HG03196 (cell line): Measurements from ENCODE around the gene CLEC16A.

Experiments
- ATAC-seq: cut with Tn5 transposase; IDR thresholded peaks from one replicate; pipeline ENCODE4 v1.9.1; 2021; ENCODE audit not compliant: unreplicated experiment

The CLEC16A gene

DNA sequence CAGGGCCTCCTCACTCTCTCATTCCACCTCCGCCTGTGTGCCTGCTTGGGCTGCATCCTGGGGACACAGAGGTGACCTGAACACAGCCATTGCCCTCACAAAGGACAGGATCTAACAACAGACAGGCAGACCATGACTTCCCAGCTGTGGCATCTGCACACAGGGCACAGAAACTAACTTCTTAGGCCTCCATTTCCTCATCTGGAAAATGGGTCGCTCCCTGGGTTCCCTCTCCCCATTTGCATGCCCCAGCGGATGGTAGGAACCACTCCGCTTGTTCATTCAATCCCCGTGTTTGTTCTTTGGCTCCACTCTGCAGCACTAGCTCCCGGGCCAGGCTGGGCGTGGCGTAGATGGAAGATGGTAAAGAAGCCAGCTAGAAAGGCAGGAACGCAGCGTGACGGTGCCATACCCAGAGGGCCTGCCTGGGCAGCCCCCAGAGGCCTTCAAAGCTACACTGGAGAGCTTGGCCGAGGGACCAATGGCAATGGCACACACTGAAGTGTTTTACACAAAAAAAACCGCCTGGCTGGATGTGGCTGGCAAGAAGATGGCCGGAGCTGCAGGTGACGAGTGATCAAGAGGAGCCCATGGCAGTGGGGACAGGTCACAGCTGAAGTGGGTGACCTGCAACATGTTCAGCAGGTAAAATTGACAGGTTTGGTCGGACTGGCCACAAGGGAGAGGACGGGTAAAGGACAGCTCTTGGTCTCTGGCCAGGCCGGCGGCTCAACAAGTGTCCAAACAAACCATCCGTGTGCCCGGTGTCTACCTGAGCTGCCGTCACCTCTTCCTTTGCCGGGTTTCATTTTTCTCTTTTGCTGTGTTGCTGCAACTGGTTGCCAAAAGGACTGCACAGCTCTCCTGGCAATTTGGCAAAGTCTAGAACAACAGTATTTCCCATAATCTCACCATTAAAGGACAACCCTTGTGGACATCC lies 244.7 kb downstream of the CLEC16A start:
- no peak for ATAC-seq

DNA sequence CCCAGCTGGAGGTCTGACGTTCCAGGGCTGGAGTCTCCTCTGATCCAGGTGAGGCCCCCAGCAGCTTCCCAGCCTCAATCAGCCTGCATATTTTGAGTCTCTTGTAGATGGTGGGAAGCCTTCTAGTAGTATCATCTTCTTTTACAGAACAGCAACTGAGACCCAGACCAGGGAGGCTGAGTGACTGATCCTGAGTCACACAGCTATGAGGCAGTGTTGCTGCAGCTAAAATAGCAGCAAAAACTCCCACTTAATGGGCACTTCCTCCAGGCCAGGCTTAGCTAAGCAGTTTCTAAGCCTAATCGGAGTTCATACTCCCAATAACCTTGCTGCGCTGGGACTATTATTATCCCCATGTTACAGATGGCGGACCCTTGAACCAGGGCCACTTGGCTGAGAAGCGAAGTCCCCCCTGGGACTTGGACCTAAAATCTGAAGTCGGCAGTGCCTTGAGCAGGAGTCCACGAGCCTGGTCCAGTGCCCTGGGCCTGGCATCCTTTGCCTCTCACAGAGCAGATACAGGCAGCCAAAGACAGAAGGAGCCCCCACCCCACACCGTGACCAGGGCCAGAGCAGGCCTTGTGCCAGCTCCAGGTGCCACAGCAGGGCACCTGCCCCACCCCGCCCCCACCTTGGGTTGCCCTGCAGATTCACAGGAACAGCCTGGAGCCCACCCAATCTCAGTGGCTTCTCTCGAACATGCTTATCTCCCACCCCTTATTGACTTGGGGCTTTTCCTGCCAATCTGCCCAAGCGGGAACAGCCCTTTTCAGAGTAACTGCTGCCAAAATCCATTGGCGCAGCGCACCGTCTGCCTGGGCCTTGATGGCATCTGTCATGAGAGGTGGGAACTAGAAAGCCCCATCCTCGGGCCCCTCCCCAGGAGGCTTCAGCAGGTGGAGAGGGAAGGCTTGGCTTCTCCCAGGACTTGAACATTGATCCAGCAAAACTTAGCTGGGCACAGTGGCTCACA lies 246.5 kb downstream of the CLEC16A start:
- no peak for ATAC-seq

DNA sequence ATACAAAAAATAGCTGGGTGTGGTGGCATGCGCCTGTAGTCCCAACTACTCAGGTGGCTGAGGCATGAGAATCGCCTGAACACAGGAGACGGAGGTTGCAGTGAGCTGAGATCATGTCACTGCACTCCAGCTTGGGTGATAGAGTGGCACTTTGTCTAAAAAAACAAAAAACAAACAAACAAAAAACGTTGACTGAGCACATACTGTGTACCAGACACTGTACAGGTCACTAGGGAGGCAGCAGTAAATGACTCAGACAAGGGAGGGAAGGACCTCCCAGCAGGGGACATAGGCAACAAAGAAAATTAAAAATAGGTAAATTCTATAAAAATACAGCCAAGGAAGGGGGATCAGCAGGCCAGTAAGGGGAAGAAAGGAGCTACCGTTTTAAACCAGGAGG lies 247.3 kb downstream of the CLEC16A start:
- ATAC-seq = no peak

DNA sequence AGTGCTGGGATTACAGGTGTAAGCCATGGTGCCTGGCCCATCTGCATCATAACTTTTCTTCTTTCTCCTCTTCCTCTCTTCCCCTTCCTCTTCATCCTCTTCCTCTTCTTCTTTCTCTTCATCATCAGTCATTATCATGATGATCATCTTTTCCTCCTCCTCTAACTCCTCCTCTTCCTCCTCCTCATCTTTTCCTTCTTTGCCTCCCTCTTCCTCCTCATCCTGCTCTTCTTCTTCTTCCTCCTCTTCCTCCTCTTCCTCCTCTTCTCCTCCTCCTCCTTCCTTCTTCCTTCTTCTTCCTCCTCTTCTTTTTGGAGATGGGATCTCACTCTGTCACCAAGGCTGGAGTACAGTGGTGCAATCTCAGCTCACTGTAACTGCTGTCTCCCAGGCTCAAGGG lies 249.1 kb downstream of the CLEC16A start:
- ATAC-seq = no peak

DNA sequence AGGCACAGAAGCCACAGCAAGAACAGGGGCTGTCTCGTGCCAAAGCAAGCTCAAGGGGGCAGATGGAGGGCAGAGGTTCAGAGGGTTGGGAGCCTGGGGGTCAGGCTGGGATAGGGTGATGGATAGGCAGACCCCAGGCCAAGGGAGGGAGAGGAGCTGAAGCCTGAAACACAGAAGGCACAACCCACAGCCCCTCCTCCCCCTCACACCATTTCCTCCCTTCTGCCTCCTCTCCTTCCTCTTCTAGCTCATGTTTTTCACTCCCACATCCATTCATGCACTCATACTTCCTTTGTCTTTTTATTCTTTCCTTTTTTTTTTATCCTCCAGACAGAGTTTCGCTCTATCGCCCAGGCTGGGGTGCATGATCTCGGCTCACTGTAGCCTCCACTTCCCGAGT lies 250.5 kb downstream of the CLEC16A start:
- no peak for ATAC-seq

DNA sequence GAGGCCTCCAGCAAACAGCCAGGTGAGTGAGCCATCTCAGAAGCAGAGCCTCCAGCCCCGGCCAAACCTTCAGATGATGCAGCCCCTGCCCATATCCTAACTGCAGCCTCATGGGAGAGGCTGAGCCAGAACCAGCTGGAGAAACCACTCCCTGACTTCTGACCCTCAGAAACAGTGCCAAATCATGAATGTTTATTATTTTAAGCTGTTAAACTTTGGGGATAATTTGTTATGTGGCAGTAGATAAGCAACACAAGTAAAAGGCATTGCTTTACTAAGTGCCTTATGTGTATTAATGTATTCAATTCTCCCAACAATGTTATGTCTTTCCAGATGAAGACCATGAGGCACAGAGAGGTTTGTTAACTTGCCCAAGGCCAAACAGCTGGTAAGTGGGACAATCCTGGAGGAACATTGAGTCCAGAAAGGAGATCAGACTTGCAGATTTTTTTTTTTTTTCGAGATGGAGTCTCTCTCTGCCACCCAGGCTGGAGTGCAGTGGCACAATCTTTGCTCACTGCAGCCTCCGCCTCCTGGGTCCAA lies 252.0 kb downstream of the CLEC16A start:
- no peak for ATAC-seq

DNA sequence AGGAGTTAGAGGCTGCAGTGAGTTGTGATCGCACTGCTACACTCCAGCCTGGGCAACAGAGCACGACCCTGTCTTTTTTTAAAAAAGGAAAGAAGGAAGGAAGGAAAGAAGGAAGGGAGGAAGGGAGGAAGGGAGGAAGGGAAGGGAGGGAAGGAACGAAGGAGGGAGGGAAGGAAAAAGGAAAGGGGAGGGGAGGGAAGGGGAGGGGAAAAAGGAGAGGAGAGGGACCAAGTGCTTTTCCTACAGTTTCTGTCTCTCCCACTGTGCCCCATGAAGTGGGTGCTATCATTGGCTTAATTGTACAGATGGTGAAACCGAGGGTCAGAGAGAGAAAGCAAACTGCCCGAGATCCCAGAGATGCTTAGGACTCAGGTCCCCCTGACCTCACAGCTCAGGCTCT lies 254.0 kb downstream of the CLEC16A start:
- no peak for ATAC-seq

DNA sequence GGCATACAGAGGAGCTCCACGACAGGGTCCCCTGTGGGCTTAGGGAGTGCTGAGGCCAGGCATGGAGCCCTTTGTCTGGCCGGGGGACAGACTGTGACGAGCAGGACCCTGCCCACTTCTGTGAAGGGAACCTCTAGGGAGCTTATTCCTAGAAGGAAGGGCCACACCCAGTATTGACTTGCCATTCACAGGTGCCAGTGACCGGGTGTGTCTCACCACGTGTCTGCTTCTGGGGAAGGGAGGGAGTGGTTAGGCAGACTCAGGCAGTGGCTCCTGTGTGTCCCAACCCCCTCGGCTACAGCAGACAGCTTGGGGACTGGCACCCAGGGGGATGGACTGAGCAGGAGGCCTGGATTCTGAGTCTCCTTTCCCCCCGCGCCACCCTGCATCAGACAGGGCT lies 254.5 kb downstream of the CLEC16A start:
- ATAC-seq = no peak

DNA sequence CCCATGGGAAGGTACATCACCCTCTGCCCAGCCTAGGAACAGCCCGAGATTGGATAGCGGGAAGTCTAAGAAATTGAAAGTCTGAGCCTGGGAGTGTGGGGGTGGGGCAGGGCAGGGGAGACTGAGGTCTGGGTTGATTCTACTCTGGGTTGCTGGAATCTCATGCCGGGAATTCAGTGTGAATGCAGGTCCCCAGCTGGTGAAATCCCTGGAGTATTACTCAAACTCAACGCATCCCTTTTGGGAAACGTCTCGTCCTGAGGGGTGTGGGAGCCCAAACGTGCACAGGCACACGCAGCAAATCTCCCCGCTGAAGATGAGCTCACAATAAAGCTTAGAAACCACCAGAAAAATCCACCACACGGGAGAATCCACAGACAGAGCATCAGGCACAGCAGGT lies 256.2 kb downstream of the CLEC16A start:
- ATAC-seq = no peak

DNA sequence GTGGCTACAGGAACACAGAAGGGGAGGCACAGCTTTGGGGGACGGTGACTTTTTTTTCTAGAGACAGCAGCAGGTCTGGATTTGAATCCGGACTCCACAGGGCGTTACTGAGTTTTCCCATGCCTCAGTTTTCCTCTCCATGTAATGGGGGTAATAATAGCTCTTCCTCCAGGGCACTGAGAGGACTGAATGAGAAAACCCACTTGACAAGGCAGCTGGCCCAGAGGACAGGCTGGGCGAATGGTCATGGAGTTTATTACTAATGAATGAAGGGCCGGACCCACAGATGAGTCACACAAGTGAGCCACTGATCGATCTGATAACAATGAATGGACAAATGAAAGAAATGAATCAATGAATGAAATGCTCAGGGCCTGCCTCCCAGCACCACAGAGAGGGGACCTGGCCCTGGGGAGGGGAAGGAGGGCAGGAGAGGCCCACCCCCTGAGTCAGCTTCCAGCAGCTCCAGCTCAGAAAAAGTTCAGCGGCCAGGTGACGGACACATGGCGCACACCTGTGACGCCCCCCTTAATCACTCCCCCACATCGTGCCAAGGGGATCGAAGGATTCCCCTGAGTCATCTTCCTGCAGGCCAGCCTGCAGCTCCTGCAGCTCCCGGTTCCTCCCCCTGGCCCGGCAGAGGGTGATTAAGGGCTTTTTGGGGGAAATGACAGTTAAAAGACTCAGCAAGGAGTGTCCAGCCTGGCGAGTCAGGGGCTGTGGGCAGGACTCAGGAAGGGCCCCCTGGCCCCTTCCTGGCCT lies 257.3 kb downstream of the CLEC16A start:
- ATAC-seq = no peak

DNA sequence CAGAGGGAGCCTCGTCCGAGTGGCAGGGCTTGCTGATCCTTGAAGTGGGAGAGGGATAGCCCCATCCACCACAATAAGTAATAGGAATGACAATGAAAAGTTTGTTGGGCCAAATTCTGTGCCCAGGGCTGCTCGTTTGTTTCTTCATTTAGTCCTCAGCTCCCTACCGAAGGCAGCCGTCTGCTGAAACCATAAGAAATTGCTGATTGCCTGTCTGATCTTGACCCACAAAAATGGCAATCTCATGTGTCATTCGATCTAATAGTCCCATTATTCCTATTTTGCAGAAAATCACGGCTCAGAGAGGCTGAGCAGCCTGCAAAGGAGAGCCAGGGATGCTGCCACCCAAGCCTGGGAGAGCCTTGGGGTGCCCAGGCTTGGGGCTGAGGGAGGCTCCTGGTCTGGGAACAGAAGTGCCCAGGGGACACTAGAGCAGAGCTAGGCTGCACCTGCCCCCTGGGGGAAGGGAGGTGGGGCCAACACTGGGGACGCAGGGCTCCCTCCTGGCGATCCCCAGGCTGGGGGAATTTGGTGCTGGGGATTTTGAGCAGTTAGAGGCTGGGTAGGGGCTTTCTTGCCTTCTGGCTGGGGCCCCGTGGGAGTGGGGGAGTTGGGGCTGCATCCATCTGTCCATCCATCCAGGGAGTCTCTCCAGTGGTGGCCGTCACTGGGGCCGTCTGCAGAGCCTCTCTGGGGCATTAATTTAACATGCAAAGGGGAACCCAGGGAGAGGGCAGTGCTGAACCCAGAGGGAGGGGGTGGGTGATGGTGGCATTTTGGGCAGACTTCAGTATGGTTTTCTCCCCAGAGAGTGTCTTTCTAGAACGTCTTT lies 258.1 kb downstream of the CLEC16A start:
- peak; percentile 34 for ATAC-seq

DNA sequence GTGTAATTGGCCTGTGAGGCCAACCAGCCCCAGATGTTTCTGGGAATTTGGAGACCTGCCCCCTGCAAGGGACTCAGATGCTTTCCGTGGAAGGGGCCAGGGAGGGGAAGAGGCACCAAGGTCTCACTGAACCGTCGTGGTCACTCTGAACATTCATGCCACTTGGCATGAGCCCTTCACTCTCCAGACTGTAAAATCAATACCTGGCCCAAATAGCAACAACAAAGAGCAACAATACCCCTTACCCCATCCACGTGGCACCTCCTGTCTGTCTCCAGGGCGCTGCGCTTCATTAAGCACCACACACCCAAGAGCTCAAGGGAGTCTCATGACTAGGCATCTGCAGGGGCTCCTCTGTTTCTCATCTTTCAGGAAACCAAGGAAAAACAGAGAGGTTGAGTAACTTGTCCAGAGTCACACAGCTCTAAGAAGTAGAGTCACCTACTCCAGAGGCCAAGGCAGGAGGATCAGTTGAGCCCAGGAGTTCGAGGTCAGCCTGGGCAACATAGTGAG lies 258.8 kb downstream of the CLEC16A start:
- no peak for ATAC-seq

DNA sequence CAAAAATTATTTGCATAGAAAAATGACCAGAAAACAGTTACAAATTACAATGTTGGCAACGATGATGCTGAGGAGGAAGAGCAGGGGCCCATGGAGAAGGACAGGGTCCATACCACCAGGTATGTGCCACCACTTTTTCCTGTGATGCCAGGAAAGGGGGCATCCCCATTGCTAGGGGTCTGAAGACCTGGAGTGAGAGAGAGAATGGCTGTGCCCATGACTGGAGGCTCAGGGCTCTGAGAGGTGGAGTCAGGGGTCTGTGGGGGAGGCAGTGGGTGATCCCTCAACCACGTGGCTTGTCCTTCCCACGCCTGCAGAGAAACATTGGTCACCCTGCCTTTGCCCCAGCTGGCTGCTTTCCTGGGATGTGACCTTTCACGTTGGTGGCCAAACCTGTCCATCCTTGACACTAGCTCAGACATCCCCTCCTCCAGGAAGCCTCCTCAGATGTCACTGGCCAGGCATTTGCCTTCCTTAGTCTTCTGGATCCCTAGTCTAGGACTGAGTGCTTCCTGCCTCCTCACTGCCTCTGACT lies 260.2 kb downstream of the CLEC16A start:
- ATAC-seq = no peak

DNA sequence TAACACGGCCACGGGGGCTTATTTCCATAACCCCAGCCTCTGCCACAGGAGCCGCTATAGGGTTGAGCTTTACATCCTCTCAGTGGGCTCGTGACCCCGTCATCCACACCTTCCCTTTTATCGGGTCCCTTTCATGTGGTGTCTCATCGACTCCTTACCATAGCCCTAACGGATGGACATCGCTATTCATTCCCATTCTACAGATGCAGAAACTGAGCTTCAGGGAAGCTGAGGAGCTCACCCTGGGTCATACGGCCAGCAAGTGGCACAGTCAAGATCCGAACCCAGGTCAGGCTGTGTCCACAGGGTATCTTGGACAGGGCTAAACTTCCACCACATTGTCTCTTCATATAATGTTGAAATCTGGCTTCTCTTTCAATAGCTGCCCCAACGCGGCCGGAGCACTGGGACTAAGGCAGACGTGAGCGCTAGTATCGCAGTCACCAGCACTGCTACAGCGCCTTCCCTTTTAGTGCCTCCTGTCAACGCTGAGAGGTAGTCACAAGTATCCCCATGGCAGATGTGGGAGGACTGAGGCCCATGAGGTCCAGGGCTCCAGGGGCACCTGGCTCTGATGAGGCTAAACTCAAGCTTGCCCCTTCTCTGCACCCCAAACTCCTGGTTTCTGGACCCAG lies 260.8 kb downstream of the CLEC16A start:
- no peak for ATAC-seq

DNA sequence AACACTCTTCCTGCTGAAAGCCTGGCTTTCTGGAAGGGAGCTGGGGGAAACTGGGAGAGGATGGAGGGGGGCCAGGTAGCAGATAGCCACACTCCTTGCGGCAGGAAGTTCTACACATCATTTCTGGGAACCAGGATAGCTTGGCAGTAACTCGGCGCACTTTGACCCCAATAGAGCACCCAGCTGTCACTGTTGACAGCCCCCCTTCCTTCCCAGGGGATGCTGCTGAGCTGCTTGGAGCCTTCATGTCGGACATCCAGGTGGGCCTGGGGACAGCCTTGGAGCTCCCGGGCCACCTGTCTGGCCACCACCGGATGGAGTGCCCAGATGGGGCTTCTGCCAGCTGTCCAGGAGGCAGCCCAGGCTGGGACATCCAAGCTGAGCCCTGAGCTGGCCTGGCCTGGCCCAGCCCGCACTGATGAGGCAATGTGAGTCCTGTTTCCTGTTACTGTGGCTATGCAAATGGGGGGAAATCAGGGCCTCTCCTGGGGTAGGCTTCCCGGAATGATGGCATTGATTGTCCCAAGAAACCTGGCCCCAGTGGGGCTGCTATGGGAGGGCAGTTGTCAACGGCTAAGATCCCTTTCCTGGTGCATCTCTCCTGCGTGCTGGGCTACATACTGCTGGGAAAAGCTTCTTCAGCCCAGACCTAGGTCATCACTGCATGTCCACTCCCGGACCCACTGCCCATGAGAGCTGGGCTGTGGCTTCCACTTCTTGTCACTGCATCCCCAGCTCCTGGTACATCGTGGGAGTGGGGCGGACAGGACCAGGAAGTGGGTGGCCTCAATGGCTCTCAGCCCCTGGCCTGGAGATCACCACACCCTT lies 261.6 kb downstream of the CLEC16A start:
- ATAC-seq = no peak

DNA sequence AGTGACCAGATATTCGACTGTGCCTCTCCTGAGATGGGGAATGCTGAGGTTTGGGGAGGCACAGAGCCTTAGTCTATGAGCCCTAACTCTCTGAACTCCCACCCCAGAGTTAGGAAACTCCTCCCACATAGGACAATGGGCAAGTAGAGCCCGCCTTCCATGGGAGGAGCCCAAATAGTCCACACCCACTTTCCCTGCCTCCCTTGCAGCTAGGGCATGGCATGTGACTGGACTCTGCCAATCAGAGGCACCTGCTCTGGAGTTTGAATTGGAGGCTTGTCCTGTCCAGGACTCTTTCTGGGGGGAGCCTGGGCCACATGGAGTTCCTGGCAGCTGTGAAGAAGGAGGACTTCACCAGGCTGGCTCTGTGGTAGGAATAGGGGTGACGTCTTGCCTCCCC lies 263.3 kb downstream of the CLEC16A start:
- no peak for ATAC-seq

DNA sequence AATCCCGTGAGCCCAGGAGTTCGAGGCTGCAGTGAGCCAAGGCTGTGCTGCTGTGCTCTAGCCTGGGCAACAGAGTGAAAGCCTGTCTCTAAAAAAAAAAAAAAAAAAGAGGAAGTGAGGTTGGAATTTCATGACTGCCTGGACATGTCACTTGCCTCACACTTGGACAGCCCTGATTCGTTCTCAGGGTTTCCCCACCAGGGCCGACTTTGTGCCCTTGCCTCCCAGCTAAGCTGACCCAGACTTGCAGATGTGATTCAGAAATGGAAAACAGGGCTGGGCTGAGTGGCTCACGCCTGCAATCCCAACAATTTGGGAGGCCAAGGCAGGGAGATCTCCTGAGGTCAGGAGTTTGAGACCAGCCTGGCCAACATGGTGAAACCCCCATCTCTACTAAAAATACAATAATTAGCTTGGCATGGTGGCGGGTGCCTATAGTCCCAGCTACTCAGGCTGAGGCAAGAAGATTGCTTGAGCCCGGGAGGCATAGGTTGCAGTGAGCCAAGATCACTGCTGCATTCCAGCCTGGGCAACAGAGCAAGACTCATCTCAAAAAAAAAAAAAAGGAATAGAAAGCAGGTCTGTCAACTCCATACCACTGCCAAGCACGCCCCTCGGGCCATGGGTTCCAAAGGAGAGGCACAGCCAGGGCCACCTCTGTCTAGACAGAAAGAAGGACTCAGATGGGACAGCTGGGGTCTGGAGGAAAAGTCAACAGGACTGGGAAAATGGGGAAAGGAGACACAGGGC lies 264.7 kb downstream of the CLEC16A start:
- no peak for ATAC-seq
